ENCODE results near the gene TAF3.

TAF3 gene

DNA sequence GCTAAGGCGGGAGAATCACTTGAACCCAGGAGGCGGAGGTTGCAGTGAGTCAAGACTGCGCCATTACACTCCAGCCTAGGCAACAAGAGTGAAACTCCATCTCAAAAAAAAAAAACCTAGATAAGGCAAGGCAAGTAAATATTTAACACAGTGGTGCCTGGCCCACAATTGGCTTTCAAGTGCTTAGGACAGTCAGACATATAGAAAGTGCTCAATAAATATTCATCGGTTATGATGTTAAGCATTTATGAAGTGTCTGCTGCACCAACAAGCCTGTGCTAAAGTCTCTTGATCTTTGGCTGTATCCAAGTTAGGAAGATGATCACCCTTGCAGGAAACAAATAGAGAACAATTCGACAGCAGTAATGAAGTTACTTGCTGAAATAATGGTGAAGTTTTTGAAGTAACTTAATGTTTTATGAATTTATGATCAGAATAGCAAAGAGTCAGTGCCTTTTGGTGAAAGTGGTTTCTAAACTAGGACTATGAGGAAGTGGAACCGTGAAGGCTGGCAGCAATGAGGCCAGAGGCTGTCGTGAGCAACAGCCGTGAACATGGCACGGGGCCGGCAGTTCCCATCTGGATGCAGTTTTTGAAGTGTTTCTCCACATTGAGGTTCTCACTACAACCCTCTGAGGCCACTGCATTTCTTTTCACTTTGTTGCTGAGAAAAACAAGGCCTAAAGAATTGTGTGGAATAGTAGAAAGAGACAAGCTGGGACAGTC, 188.1 kb downstream of the TAF3 start:
- Histone ChIP-seq H3K27me3 (ENCODE audit: low read length) (no peaks in the 10 kb centered on the region), H3K9ac (ENCODE audit: low read length) (no peak overlapping the region), H4K20me1 (ENCODE audit: low read depth, low read length) (no peaks in the 10 kb centered on the region), H3K27ac (ENCODE audit: low read depth, low read length) (no peak overlapping the region), H3K4me2 (ENCODE audit: low read depth, low read length, poor library complexity, severe bottlenecking) (no peak overlapping the region), H3K4me3 (ENCODE audit: insufficient read depth, low read length, poor library complexity, severe bottlenecking) (no peak overlapping the region), H3K9me3 (ENCODE audit: insufficient read depth, low read length) (peaks cover 9% of the 10 kb centered on the region; the same call in 1 of the 2 replicates), H3K79me2 (ENCODE audit: insufficient read depth, low read length) (no peaks in the 10 kb centered on the region), H3K9me2 (replicated peaks; ENCODE audit: insufficient read depth, low read length) (no peaks in the 10 kb centered on the region), H3F3A (ENCODE audit: insufficient read depth) (no peaks in the 10 kb centered on the region), H3K36me3 (ENCODE audit: low read length) (peaks cover 12% of the 10 kb centered on the region), H2AFZ (ENCODE audit: low read depth, low read length, severe bottlenecking) (no peak overlapping the region)
- TF ChIP-seq, protein P1, sequence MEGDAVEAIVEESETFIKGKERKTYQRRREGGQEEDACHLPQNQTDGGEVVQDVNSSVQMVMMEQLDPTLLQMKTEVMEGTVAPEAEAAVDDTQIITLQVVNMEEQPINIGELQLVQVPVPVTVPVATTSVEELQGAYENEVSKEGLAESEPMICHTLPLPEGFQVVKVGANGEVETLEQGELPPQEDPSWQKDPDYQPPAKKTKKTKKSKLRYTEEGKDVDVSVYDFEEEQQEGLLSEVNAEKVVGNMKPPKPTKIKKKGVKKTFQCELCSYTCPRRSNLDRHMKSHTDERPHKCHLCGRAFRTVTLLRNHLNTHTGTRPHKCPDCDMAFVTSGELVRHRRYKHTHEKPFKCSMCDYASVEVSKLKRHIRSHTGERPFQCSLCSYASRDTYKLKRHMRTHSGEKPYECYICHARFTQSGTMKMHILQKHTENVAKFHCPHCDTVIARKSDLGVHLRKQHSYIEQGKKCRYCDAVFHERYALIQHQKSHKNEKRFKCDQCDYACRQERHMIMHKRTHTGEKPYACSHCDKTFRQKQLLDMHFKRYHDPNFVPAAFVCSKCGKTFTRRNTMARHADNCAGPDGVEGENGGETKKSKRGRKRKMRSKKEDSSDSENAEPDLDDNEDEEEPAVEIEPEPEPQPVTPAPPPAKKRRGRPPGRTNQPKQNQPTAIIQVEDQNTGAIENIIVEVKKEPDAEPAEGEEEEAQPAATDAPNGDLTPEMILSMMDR (IDR thresholded peaks at IDR 0.05; ENCODE audit: insufficient read depth, low read length, poor library complexity, severe bottlenecking) = no peak
- no peak for TF ChIP-seq EZH2phosphoT487 (conservative IDR thresholded peaks at IDR 0.05; ENCODE audit: low read length)

DNA sequence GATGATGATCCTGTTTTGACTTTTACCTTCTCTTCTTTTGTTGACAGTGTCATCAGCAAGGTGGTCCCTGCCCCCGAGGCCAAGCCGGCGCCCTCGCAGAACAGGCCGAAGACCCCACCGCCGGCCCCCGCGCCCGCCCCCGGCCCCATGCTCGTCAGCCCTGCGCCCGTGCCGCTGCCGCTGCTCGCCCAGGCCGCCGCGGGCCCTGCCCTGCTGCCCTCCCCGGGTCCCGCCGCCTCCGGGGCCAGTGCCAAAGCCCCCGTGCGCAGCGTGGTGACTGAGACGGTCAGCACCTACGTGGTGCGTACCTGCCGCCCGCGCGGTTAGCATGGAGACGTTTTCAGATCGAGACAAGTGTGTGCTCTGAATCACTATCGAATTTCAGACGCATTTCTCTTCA, 190.7 kb downstream of the TAF3 start:
- H2AFZ ChIP-seq (ENCODE audit: low read depth, low read length, severe bottlenecking) = no peak overlapping the region
- H3K27me3 ChIP-seq (ENCODE audit: low read length) = no peaks in the 10 kb centered on the region
- H3K4me3 ChIP-seq (ENCODE audit: insufficient read depth, low read length, poor library complexity, severe bottlenecking) = no peak overlapping the region
- TF ChIP-seq, protein P1 (IDR thresholded peaks at IDR 0.05; ENCODE audit: insufficient read depth, low read length, poor library complexity, severe bottlenecking) = no peak
- no peak for TF ChIP-seq EZH2phosphoT487 (conservative IDR thresholded peaks at IDR 0.05; ENCODE audit: low read length)
- H3K27ac ChIP-seq (ENCODE audit: low read depth, low read length) = no peak overlapping the region
- peaks cover 7% of the 10 kb centered on the region; the same call in 1 of the 2 replicates for H3K36me3 ChIP-seq (ENCODE audit: low read length)
- peaks cover 9% of the 10 kb centered on the region; the same call in 1 of the 2 replicates for H3K9me3 ChIP-seq (ENCODE audit: insufficient read depth, low read length)
- H4K20me1 ChIP-seq (ENCODE audit: low read depth, low read length) = no peaks in the 10 kb centered on the region
- H3K4me2 ChIP-seq (ENCODE audit: low read depth, low read length, poor library complexity, severe bottlenecking) = no peak overlapping the region
- no peaks in the 10 kb centered on the region for H3K9me2 ChIP-seq (replicated peaks; ENCODE audit: insufficient read depth, low read length)
- H3K9ac ChIP-seq (ENCODE audit: low read length) = no peak overlapping the region
- H3K79me2 ChIP-seq (ENCODE audit: insufficient read depth, low read length) = no peaks in the 10 kb centered on the region
- no peaks in the 10 kb centered on the region for H3F3A ChIP-seq (ENCODE audit: insufficient read depth)

DNA sequence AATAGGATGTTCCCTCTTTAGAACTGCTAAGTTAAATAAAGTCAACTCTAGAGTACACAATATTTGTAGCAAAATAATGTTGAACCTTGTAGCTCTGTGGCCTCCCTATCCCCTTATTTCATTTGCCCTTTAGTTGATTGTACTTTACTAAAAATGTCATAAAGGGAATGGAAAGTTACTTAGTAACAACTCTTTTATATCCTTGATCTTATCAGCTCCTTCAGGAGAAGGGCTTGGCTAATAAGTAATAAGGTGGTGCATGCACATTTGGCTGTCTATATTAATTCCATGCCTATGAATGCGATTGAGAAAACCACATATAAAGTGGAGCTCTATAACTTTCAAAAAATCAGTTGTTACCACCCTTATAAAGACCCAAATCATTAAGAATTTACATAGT, 194.7 kb downstream of the TAF3 start:
- H3K4me3 ChIP-seq (ENCODE audit: insufficient read depth, low read length, poor library complexity, severe bottlenecking) = no peak overlapping the region
- H3K27me3 ChIP-seq (ENCODE audit: low read length) = no peaks in the 10 kb centered on the region
- no peaks in the 10 kb centered on the region for H3K36me3 ChIP-seq (ENCODE audit: low read length)
- no peak overlapping the region for H2AFZ ChIP-seq (ENCODE audit: low read depth, low read length, severe bottlenecking)
- no peaks in the 10 kb centered on the region for H3K9me2 ChIP-seq (replicated peaks; ENCODE audit: insufficient read depth, low read length)
- no peak for TF ChIP-seq EZH2phosphoT487 (conservative IDR thresholded peaks at IDR 0.05; ENCODE audit: low read length)
- TF ChIP-seq, protein P1 (IDR thresholded peaks at IDR 0.05; ENCODE audit: insufficient read depth, low read length, poor library complexity, severe bottlenecking) = no peak
- no peak overlapping the region for H3K4me2 ChIP-seq (ENCODE audit: low read depth, low read length, poor library complexity, severe bottlenecking)
- H3K9me3 ChIP-seq (ENCODE audit: insufficient read depth, low read length) = no peaks in the 10 kb centered on the region
- no peaks in the 10 kb centered on the region for H4K20me1 ChIP-seq (ENCODE audit: low read depth, low read length)
- H3K9ac ChIP-seq (ENCODE audit: low read length) = no peak overlapping the region
- no peaks in the 10 kb centered on the region for H3K79me2 ChIP-seq (ENCODE audit: insufficient read depth, low read length)
- H3K27ac ChIP-seq (ENCODE audit: low read depth, low read length) = no peak overlapping the region
- no peaks in the 10 kb centered on the region for H3F3A ChIP-seq (ENCODE audit: insufficient read depth)

All from SU-DHL-6 (cell line).